OCI-LY7 (cell line): ENCODE measurements around the gene PCDH17. TPM values are rescaled to one million over a fixed set of nuclear protein-coding genes. Genes with fewer than 3 reads are reported as not detected.

Source experiments
- BruUV-seq: library from RNA; stranded (reverse); fragments of 400-500 nt; replicated peaks from 2 replicates; lab custom pipeline; 2021; lab: Mats Ljungman, UMichigan
- CTCF ChIA-PET: fragments of 300-600 bp; sonication (Branson Sonifier 250); formaldehyde crosslinking; loops from one replicate; lab custom pipeline; 2022; ENCODE audit warnings: antibody characterized with exemption; ENCODE audit not compliant: unreplicated experiment; lab: Charles Lee
- POLR2A ChIA-PET: fragments of 300-600 bp; sonication (Branson Sonifier 250); formaldehyde crosslinking; loops from one replicate; lab custom pipeline; 2022; ENCODE audit warnings: antibody characterized with exemption; lab: Charles Lee
- DNase-seq: peaks from one replicate; pipeline ENCODE4 v3.0.0-alpha.2; 2015; ENCODE audit warnings: low spot score
- H2AFZ ChIP-seq: fragments of 200-600 bp; sonication (generic), shearing (Covaris generic); 2 replicates; pipeline ENCODE4 v1.6.1; 2014; ENCODE audit warnings: mild to moderate bottlenecking, antibody characterized with exemption, low read length, moderate library complexity
- H3K27ac ChIP-seq: fragments of 200-600 bp; sonication (generic); 2 replicates; pipeline ENCODE4 v1.5.1; 2014; ENCODE audit warnings: mixed run types, low read depth, mild to moderate bottlenecking, moderate library complexity, low read length, inconsistent platforms; ENCODE audit not compliant: poor library complexity, severe bottlenecking
- H3K36me3 ChIP-seq: fragments of 200-600 bp; sonication (generic); 2 replicates; pipeline ENCODE4 v1.6.1; 2014; ENCODE audit warnings: mild to moderate bottlenecking, antibody characterized with exemption, low read length, moderate library complexity, mixed read lengths; ENCODE audit not compliant: insufficient read depth
- H3K4me1 ChIP-seq: fragments of 200-600 bp; sonication (generic); 2 replicates; pipeline ENCODE4 v1.5.1; 2014; ENCODE audit warnings: mild to moderate bottlenecking, low read length; ENCODE audit not compliant: insufficient read depth, poor library complexity, severe bottlenecking
- H3K4me2 ChIP-seq: fragments of 200-600 bp; sonication (generic); 2 replicates; pipeline ENCODE4 v1.6.1; 2014; ENCODE audit warnings: mild to moderate bottlenecking, low read length
- H3K4me3 ChIP-seq: fragments of 200-600 bp; sonication (generic); 2 replicates; pipeline ENCODE4 v1.5.1; 2014; ENCODE audit warnings: mild to moderate bottlenecking, low read depth, low read length; ENCODE audit not compliant: poor library complexity, severe bottlenecking
- H3K79me2 ChIP-seq: fragments of 200-600 bp; sonication (generic); 2 replicates; pipeline ENCODE4 v1.6.1; 2016; ENCODE audit warnings: low read depth, mild to moderate bottlenecking, low read length, moderate library complexity, mixed read lengths; ENCODE audit not compliant: insufficient read depth
- H3K9me2 ChIP-seq: fragments of 200-600 bp; sonication (generic); 2 replicates; pipeline ENCODE4 v1.6.1; 2016; ENCODE audit warnings: mild to moderate bottlenecking, low read length, mixed read lengths; ENCODE audit not compliant: insufficient read depth
- H3K9me3 ChIP-seq: fragments of 200-600 bp; sonication (generic); 2 replicates; pipeline ENCODE4 v1.6.1; 2014; ENCODE audit warnings: mild to moderate bottlenecking, mixed run types, low read length, mixed read lengths
- H4K20me1 ChIP-seq: fragments of 200-600 bp; sonication (generic); 2 replicates; pipeline ENCODE4 v1.6.1; 2014; ENCODE audit warnings: mild to moderate bottlenecking, antibody characterized with exemption, low read length, moderate library complexity, mixed read lengths; ENCODE audit not compliant: insufficient read depth
- EZH2phosphoT487 ChIP-seq: fragments of 200-600 bp; sonication (generic); IDR thresholded peaks from 2 replicates; pipeline ENCODE4 v1.6.1; 2018; ENCODE audit warnings: low read depth, borderline replicate concordance, mild to moderate bottlenecking, mixed run types, antibody characterized with exemption, low read length, moderate library complexity, mixed read lengths
- intact Hi-C: fragments of 100-400 bp; cut with micrococcal nuclease; formaldehyde crosslinking; loops from one replicate; pipeline ENCODE4 v1.10.0; 2022; ENCODE audit not compliant: unreplicated experiment
- total RNA-seq, 2 experiments: library from RNA; depleted of rRNA in 1 of 2; stranded (reverse); fragments of >200 nt in 1 of 2; shearing (Covaris generic) in 1 of 2; gene quantifications; 2 replicates each; pipeline ENCODE4 v1.2.3, GENCODE V29; 2014 to 2022
- TF ChIP-seq, protein P1 (sequence below): fragments of 200-600 bp; sonication (generic); conservative IDR thresholded peaks from 2 replicates; pipeline ENCODE4 v1.5.1; 2014; ENCODE audit warnings: mild to moderate bottlenecking, antibody characterized with exemption, low read length, moderate library complexity, mixed read lengths

PCDH17 gene
- total RNA-seq, 2 experiments from 2014 or later, result not detected

DNA sequence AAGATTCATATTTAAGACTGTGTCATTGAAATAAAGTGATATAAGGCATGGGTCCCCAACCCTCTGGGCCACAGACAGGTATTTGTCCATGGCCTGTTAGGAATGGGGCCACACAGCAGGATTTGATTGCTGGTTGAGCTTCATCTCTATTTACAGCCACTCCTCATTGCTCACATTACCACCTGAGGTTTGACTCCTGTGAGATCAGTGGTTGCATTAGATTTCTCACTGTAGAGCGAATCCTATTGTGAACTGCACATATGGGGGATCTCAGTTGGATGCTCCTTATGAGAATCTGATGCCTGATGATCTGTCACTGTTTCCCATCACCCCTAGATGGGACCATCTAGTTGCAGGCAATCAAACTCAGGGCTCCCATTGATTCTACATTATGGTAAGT lies 132.1 kb downstream of the PCDH17 start:
- Histone ChIP-seq H4K20me1 (no peaks in the 10 kb centered on the region), H3K36me3 (no peaks in the 10 kb centered on the region), H3K4me1 (no peaks in the 10 kb centered on the region), H2AFZ (no peak overlapping the region), H3K79me2 (no peaks in the 10 kb centered on the region), H3K9me2 (no peaks in the 10 kb centered on the region), H3K27ac (no peak overlapping the region), H3K4me2 (no peak overlapping the region), H3K9me3 (no peaks in the 10 kb centered on the region), H3K4me3 (no peak overlapping the region)
- CTCF ChIA-PET, result no interaction called here
- TF ChIP-seq EZH2phosphoT487, result no peak
- TF ChIP-seq, protein P1, sequence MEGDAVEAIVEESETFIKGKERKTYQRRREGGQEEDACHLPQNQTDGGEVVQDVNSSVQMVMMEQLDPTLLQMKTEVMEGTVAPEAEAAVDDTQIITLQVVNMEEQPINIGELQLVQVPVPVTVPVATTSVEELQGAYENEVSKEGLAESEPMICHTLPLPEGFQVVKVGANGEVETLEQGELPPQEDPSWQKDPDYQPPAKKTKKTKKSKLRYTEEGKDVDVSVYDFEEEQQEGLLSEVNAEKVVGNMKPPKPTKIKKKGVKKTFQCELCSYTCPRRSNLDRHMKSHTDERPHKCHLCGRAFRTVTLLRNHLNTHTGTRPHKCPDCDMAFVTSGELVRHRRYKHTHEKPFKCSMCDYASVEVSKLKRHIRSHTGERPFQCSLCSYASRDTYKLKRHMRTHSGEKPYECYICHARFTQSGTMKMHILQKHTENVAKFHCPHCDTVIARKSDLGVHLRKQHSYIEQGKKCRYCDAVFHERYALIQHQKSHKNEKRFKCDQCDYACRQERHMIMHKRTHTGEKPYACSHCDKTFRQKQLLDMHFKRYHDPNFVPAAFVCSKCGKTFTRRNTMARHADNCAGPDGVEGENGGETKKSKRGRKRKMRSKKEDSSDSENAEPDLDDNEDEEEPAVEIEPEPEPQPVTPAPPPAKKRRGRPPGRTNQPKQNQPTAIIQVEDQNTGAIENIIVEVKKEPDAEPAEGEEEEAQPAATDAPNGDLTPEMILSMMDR, result no peak
- BruUV-seq, result no TSS peak
- POLR2A ChIA-PET, result no interaction called here
- intact Hi-C loops, result no loop called here
- DNase-seq, result no peak
